HepG2 (cell line): ENCODE measurements around the gene CHMP1B. TPM values are rescaled to one million over a fixed set of nuclear protein-coding genes. Genes with fewer than 3 reads are reported as not detected.

Experiments used
- ELF3 ChIP-seq: IDR thresholded peaks from 2 replicates; pipeline ENCODE4 v1.6.1; 2016; ENCODE audit warnings: missing genetic modification reagents, missing compliant biosample characterization
- FOXA3 ChIP-seq: IDR thresholded peaks from 2 replicates; pipeline ENCODE4 v1.6.1; 2016; ENCODE audit warnings: missing genetic modification reagents, missing compliant biosample characterization
- FOXC1 ChIP-seq: sonication (generic); formaldehyde crosslinking; IDR thresholded peaks from 2 replicates; pipeline ENCODE4 v1.8.0; 2022; ENCODE audit warnings: mild to moderate bottlenecking, missing genetic modification reagents, borderline replicate concordance
- GZF1 ChIP-seq: sonication (generic); formaldehyde crosslinking; IDR thresholded peaks from 2 replicates; pipeline ENCODE4 v1.5.1; 2020; ENCODE audit warnings: mild to moderate bottlenecking, missing genetic modification reagents
- KMT2B ChIP-seq: IDR thresholded peaks from 2 replicates; pipeline ENCODE4 v1.6.1; 2016; ENCODE audit warnings: missing genetic modification reagents, missing compliant biosample characterization
- MEIS1 ChIP-seq: sonication (generic); formaldehyde crosslinking; IDR thresholded peaks from 2 replicates; pipeline ENCODE4 v1.9.0; 2021; ENCODE audit warnings: mild to moderate bottlenecking, missing genetic modification reagents, moderate library complexity, borderline replicate concordance
- NR2F2 ChIP-seq: IDR thresholded peaks from 2 replicates; pipeline ENCODE4 v1.6.1; 2012; ENCODE audit warnings: low read depth, inconsistent platforms, borderline replicate concordance
- PAF1 ChIP-seq: IDR thresholded peaks from 2 replicates; pipeline ENCODE4 v1.6.1; 2016; ENCODE audit warnings: missing genetic modification reagents, missing compliant biosample characterization
- PCBP2 ChIP-seq: fragments of 200-400 bp; formaldehyde crosslinking; optimal IDR thresholded peaks from 2 replicates; pipeline ENCODE3; 2018; ENCODE audit warnings: low read length, low read depth; ENCODE audit not compliant: poor library complexity, severe bottlenecking
- POLR2AphosphoS2 ChIP-seq: IDR thresholded peaks from 2 replicates; pipeline ENCODE4 v1.6.1; 2011; ENCODE audit warnings: low read depth, low read length, improper control_type of control experiment
- PRDM15 ChIP-seq: sonication (generic); formaldehyde crosslinking; IDR thresholded peaks from 2 replicates; pipeline ENCODE4 v1.4.0; 2020; ENCODE audit warnings: missing genetic modification reagents
- PTBP1 ChIP-seq: fragments of 200-400 bp; formaldehyde crosslinking; IDR thresholded peaks from 2 replicates; pipeline ENCODE4 v1.6.1; 2018; ENCODE audit warnings: low read length, low read depth; ENCODE audit not compliant: poor library complexity, severe bottlenecking
- REXO4 ChIP-seq: sonication (generic); formaldehyde crosslinking; IDR thresholded peaks from 2 replicates; pipeline ENCODE4 v1.8.0; 2022; ENCODE audit warnings: missing genetic modification reagents, mild to moderate bottlenecking, borderline replicate concordance
- SP5 ChIP-seq: IDR thresholded peaks from 2 replicates; pipeline ENCODE4 v1.6.1; 2016; ENCODE audit warnings: low read depth, borderline replicate concordance
- ZNF124 ChIP-seq: sonication (generic); formaldehyde crosslinking; IDR thresholded peaks from 2 replicates; pipeline ENCODE4 v1.4.0; 2020; ENCODE audit warnings: missing genetic modification reagents
- ZNF142 ChIP-seq: sonication (generic); formaldehyde crosslinking; IDR thresholded peaks from 2 replicates; pipeline ENCODE4 v1.4.0; 2020; ENCODE audit warnings: missing genetic modification reagents
- ZNF30 ChIP-seq: sonication (generic); formaldehyde crosslinking; IDR thresholded peaks from 2 replicates; pipeline ENCODE4 v1.5.0; 2020; ENCODE audit warnings: mild to moderate bottlenecking, missing genetic modification reagents
- ZNF747 ChIP-seq: sonication (generic); formaldehyde crosslinking; IDR thresholded peaks from 2 replicates; pipeline ENCODE4 v1.8.1; 2023; ENCODE audit warnings: missing genetic modification reagents, mild to moderate bottlenecking, borderline replicate concordance
- polyA plus RNA-seq, 8 experiments: library from polyadenylated mRNA; depleted of rRNA in 3 of 8; stranded (reverse) in 7 of 8; unstranded in 1 of 8; fragments of >200 nt; fragmentation: Illumina TruSeq in 4 of 8; extraction: Trizol in 4 of 8; gene quantifications; 2 replicates each; pipeline versions ENCODE4 v1.2.1 to v1.2.3, GENCODE V29; 2011 to 2016; ENCODE audit warnings: low read depth in 4 of 8, missing spikeins in 1 of 8, mixed read lengths in 1 of 8; ENCODE audit not compliant: insufficient read depth in 1 of 8
- total RNA-seq, 5 experiments: library from RNA; depleted of rRNA; stranded (reverse); fragments of >200 nt; fragmentation: Illumina TruSeq; extraction: Trizol; gene quantifications; 2 replicates each; pipeline ENCODE4 v1.2.3, GENCODE V29; 2016; ENCODE audit warnings: low read depth in 1 of 5
- TF ChIP-seq, protein P1 (sequence below): sonication (generic); formaldehyde crosslinking; IDR thresholded peaks from 2 replicates; pipeline ENCODE4 v1.8.1; 2023; ENCODE audit warnings: mild to moderate bottlenecking, inconsistent platforms, moderate library complexity, missing genetic modification reagents, borderline replicate concordance

CHMP1B gene
- total and polyA plus RNA-seq, 2 of the 13 experiments (the other 11 are each of a cell fraction or from before 2014, with no cell fraction given) = 18.8 to 20.2 TPM

GRCh38 chr18:11851146-11851805 is at the start of gene CHMP1B (continued):
- TF ChIP-seq ZNF747 (CRISPR knock-in tag) = peak; percentile 76; the same call in 1 of the 2 replicates
- no peak for TF ChIP-seq ZNF142 (CRISPR knock-in tag)
- TF ChIP-seq ZNF124 (CRISPR knock-in tag) = peak; percentile 79; the same call in 1 of the 2 replicates
- TF ChIP-seq PCBP2 = no peak
- TF ChIP-seq ZNF30 (CRISPR knock-in tag) = no peak
- TF ChIP-seq, protein P1, sequence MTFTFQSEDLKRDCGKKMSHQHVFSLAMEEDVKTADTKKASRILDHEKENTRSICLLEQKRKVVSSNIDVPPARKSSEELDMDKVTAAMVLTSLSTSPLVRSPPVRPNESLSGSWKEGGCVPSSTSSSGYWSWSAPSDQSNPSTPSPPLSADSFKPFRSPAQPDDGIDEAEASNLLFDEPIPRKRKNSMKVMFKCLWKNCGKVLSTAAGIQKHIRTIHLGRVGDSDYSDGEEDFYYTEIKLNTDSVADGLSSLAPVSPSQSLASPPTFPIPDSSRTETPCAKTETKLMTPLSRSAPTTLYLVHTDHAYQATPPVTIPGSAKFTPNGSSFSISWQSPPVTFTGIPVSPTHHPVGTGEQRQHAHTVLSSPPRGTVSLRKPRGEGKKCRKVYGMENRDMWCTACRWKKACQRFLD = peak; percentile 65; the same call in 1 of the 2 replicates
- TF ChIP-seq PTBP1 = no peak
- TF ChIP-seq NR2F2 = peak; percentile 38; the same call in 1 of the 2 replicates
- peak; percentile 57 for TF ChIP-seq FOXC1 (CRISPR knock-in tag)
- TF ChIP-seq SP5 = peak; percentile 43; the same call in 1 of the 2 replicates
- TF ChIP-seq PRDM15 (CRISPR knock-in tag) = peak; percentile 94
- no peak for TF ChIP-seq PAF1 (CRISPR knock-in tag)
- no peak for TF ChIP-seq REXO4 (CRISPR knock-in tag)
- TF ChIP-seq POLR2AphosphoS2 = 0 out of 2 replicates have a peak, but pooled peaks have one; percentile 38
- TF ChIP-seq GZF1 (CRISPR knock-in tag) = no peak
- peak; percentile 93 for TF ChIP-seq ELF3
- TF ChIP-seq FOXA3 (CRISPR knock-in tag) = peak; percentile 50; the same call in 1 of the 2 replicates
- TF ChIP-seq MEIS1 = 0 out of 2 replicates have a peak, but pooled peaks have one; percentile 33
- peak; percentile 99 for TF ChIP-seq KMT2B (CRISPR knock-in tag)
